ENCODE measurements around the gene ERMARD. TPM values are rescaled to one million over a fixed set of nuclear protein-coding genes. Genes with fewer than 3 reads are reported as not detected.

Gene ERMARD
- total RNA-seq, 1 donor from 2014 or later: 26.1 TPM

- peaks cover 12% of the 10 kb centered on the region for H3K4me1 Mint-ChIP-seq (ENCODE audit: low read depth)
- no peak overlapping the region for H3K27ac Mint-ChIP-seq (ENCODE audit: unreplicated experiment)
- H3K9me3 Mint-ChIP-seq (ENCODE audit: low read depth): no peaks in the 10 kb centered on the region
- peaks cover 18% of the 10 kb centered on the region for H3K27me3 Mint-ChIP-seq (ENCODE audit: low read depth)
- no peak for DNase-seq (ENCODE audit: low spot score)
- no peaks in the 10 kb centered on the region for H3K36me3 Mint-ChIP-seq (ENCODE audit: low read depth)
- no peak overlapping the region for H3K4me3 Mint-ChIP-seq (ENCODE audit: unreplicated experiment)
- no peak for TF ChIP-seq CTCF (IDR thresholded peaks at IDR 0.05)
These were observed 48.1 kb downstream of the ERMARD start for GRCh38 chr6:169799474-169799926.

GRCh38 chr6:169800116-169800667 lies 48.8 kb downstream of the ERMARD start:
- H3K9me3 Mint-ChIP-seq (ENCODE audit: low read depth): no peaks in the 10 kb centered on the region
- peaks cover 12% of the 10 kb centered on the region for H3K4me1 Mint-ChIP-seq (ENCODE audit: low read depth)
- no peak overlapping the region for H3K4me3 Mint-ChIP-seq (ENCODE audit: unreplicated experiment)
- TF ChIP-seq CTCF (IDR thresholded peaks at IDR 0.05): no peak
- no peak for DNase-seq (ENCODE audit: low spot score)
- H3K27me3 Mint-ChIP-seq (ENCODE audit: low read depth): peaks cover 25% of the 10 kb centered on the region
- H3K27ac Mint-ChIP-seq (ENCODE audit: unreplicated experiment): no peak overlapping the region
- no peaks in the 10 kb centered on the region for H3K36me3 Mint-ChIP-seq (ENCODE audit: low read depth)

GRCh38 chr6:169800668-169801395 lies 49.4 kb downstream of the ERMARD start:
- no peaks in the 10 kb centered on the region for H3K9me3 Mint-ChIP-seq (ENCODE audit: low read depth)
- H3K27ac Mint-ChIP-seq (ENCODE audit: unreplicated experiment): peak overlapping the region; percentile 60
- no peak for DNase-seq (ENCODE audit: low spot score)
- no peak for TF ChIP-seq CTCF (IDR thresholded peaks at IDR 0.05)
- H3K4me1 Mint-ChIP-seq (ENCODE audit: low read depth): peaks cover 12% of the 10 kb centered on the region
- no peaks in the 10 kb centered on the region for H3K36me3 Mint-ChIP-seq (ENCODE audit: low read depth)
- no peak overlapping the region for H3K4me3 Mint-ChIP-seq (ENCODE audit: unreplicated experiment)
- peaks cover 32% of the 10 kb centered on the region for H3K27me3 Mint-ChIP-seq (ENCODE audit: low read depth)

- no peak for TF ChIP-seq CTCF (IDR thresholded peaks at IDR 0.05)
- no peaks in the 10 kb centered on the region for H3K9me3 Mint-ChIP-seq (ENCODE audit: low read depth)
- no peaks in the 10 kb centered on the region for H3K36me3 Mint-ChIP-seq (ENCODE audit: low read depth)
- H3K4me3 Mint-ChIP-seq (ENCODE audit: unreplicated experiment): no peak overlapping the region
- peaks cover 12% of the 10 kb centered on the region for H3K4me1 Mint-ChIP-seq (ENCODE audit: low read depth)
- no peak for DNase-seq (ENCODE audit: low spot score)
- H3K27me3 Mint-ChIP-seq (ENCODE audit: low read depth): peaks cover 39% of the 10 kb centered on the region
- no peak overlapping the region for H3K27ac Mint-ChIP-seq (ENCODE audit: unreplicated experiment)
These were observed 50.2 kb downstream of the ERMARD start for GRCh38 chr6:169801396-169802160.

- no peaks in the 10 kb centered on the region for H3K9me3 Mint-ChIP-seq (ENCODE audit: low read depth)
- peaks cover 46% of the 10 kb centered on the region for H3K27me3 Mint-ChIP-seq (ENCODE audit: low read depth)
- H3K36me3 Mint-ChIP-seq (ENCODE audit: low read depth): no peaks in the 10 kb centered on the region
- no peak for TF ChIP-seq CTCF (IDR thresholded peaks at IDR 0.05)
- no peak overlapping the region for H3K27ac Mint-ChIP-seq (ENCODE audit: unreplicated experiment)
- no peak overlapping the region for H3K4me3 Mint-ChIP-seq (ENCODE audit: unreplicated experiment)
- peaks cover 12% of the 10 kb centered on the region for H3K4me1 Mint-ChIP-seq (ENCODE audit: low read depth)
- no peak for DNase-seq (ENCODE audit: low spot score)
These were observed 51.4 kb downstream of the ERMARD start for GRCh38 chr6:169802790-169803189.

Data from chondrocyte (in vitro differentiated cells).